ENCODE results near the gene LYPD6B. TPM values are rescaled to one million over a fixed set of nuclear protein-coding genes. Genes with fewer than 3 reads are reported as not detected.

Gene LYPD6B
- total RNA-seq, 1 donor from 2014 or later, result not detected

GRCh38 chr2:149167001-149167780 is 128.7 kb downstream of the LYPD6B start:
- Mint-ChIP-seq H3K9me3 (no peaks in the 10 kb centered on the region), H3K27ac (no peak overlapping the region), H3K4me1 (peaks cover 2% of the 10 kb centered on the region), H3K36me3 (ENCODE audit: low read depth) (no peaks in the 10 kb centered on the region), H3K4me3 (no peak overlapping the region), H3K27me3 (peaks cover 4% of the 10 kb centered on the region)
- intact Hi-C loops (cut with micrococcal nuclease), result no loop called here
- DNase-seq, result peak; percentile 59

- intact Hi-C loops (cut with micrococcal nuclease), result no loop called here
These were observed 129.4 kb downstream of the LYPD6B start for GRCh38 chr2:149167941-149168340.

GRCh38 chr2:149169656-149170055 is 131.2 kb downstream of the LYPD6B start:
- no peaks in the 10 kb centered on the region for H3K36me3 Mint-ChIP-seq (ENCODE audit: low read depth)
- DNase-seq, result no peak
- no peak overlapping the region for H3K4me3 Mint-ChIP-seq
- H3K27ac Mint-ChIP-seq, result no peak overlapping the region
- peaks cover 2% of the 10 kb centered on the region for H3K4me1 Mint-ChIP-seq
- H3K27me3 Mint-ChIP-seq, result no peaks in the 10 kb centered on the region
- H3K9me3 Mint-ChIP-seq, result no peaks in the 10 kb centered on the region
- intact Hi-C loops (cut with micrococcal nuclease), result no loop called here

More at GRCh38 chr2:149167941-149168340, 129.4 kb downstream of the LYPD6B start:
- peaks cover 4% of the 10 kb centered on the region for H3K27me3 Mint-ChIP-seq
- no peaks in the 10 kb centered on the region for H3K9me3 Mint-ChIP-seq
- no peak overlapping the region for H3K4me3 Mint-ChIP-seq
- no peak for DNase-seq
- H3K27ac Mint-ChIP-seq, result no peak overlapping the region
- H3K4me1 Mint-ChIP-seq, result peaks cover 2% of the 10 kb centered on the region
- no peaks in the 10 kb centered on the region for H3K36me3 Mint-ChIP-seq (ENCODE audit: low read depth)

GRCh38 chr2:149170156-149170555 is 131.7 kb downstream of the LYPD6B start:
- no peak for DNase-seq
- Mint-ChIP-seq H3K9me3 (no peaks in the 10 kb centered on the region), H3K36me3 (ENCODE audit: low read depth) (no peaks in the 10 kb centered on the region), H3K4me3 (no peak overlapping the region), H3K4me1 (peaks cover 2% of the 10 kb centered on the region), H3K27ac (no peak overlapping the region), H3K27me3 (no peaks in the 10 kb centered on the region)
- intact Hi-C loops (cut with micrococcal nuclease), result no loop called here

- intact Hi-C loops (cut with micrococcal nuclease), result no loop called here
- Mint-ChIP-seq H3K27ac (no peak overlapping the region), H3K9me3 (no peaks in the 10 kb centered on the region), H3K36me3 (ENCODE audit: low read depth) (no peaks in the 10 kb centered on the region), H3K4me3 (no peak overlapping the region), H3K27me3 (no peaks in the 10 kb centered on the region), H3K4me1 (peaks cover 2% of the 10 kb centered on the region)
- no peak for DNase-seq
These were observed 132.4 kb downstream of the LYPD6B start for GRCh38 chr2:149170911-149171310.

- Mint-ChIP-seq H3K36me3 (ENCODE audit: low read depth) (no peaks in the 10 kb centered on the region), H3K4me1 (no peaks in the 10 kb centered on the region), H3K27ac (no peak overlapping the region), H3K27me3 (no peaks in the 10 kb centered on the region), H3K9me3 (no peaks in the 10 kb centered on the region), H3K4me3 (no peak overlapping the region)
- DNase-seq, result no peak
- intact Hi-C loops (cut with micrococcal nuclease), result no loop called here
These were observed 134.7 kb downstream of the LYPD6B start for GRCh38 chr2:149173220-149173619.

GRCh38 chr2:149175956-149176355 is 137.5 kb downstream of the LYPD6B start:
- Mint-ChIP-seq H3K9me3 (no peaks in the 10 kb centered on the region), H3K36me3 (ENCODE audit: low read depth) (no peaks in the 10 kb centered on the region), H3K27me3 (peaks cover 3% of the 10 kb centered on the region), H3K27ac (no peak overlapping the region), H3K4me1 (no peaks in the 10 kb centered on the region), H3K4me3 (no peak overlapping the region)
- intact Hi-C loops (cut with micrococcal nuclease), result no loop called here
- DNase-seq, result no peak

GRCh38 chr2:149178612-149179011 is 140.1 kb downstream of the LYPD6B start:
- H3K36me3 Mint-ChIP-seq (ENCODE audit: low read depth), result no peaks in the 10 kb centered on the region
- no peak for DNase-seq
- no peak overlapping the region for H3K27ac Mint-ChIP-seq
- H3K4me1 Mint-ChIP-seq, result no peaks in the 10 kb centered on the region
- H3K4me3 Mint-ChIP-seq, result no peak overlapping the region
- intact Hi-C loops (cut with micrococcal nuclease), result no loop called here
- H3K27me3 Mint-ChIP-seq, result peaks cover 3% of the 10 kb centered on the region
- H3K9me3 Mint-ChIP-seq, result no peaks in the 10 kb centered on the region

GRCh38 chr2:149180226-149180875 is 141.9 kb downstream of the LYPD6B start:
- H3K36me3 Mint-ChIP-seq (ENCODE audit: low read depth), result no peaks in the 10 kb centered on the region
- H3K4me1 Mint-ChIP-seq, result no peaks in the 10 kb centered on the region
- intact Hi-C loops (cut with micrococcal nuclease), result no loop called here
- no peaks in the 10 kb centered on the region for H3K9me3 Mint-ChIP-seq
- no peak overlapping the region for H3K4me3 Mint-ChIP-seq
- H3K27ac Mint-ChIP-seq, result no peak overlapping the region
- no peak for DNase-seq
- H3K27me3 Mint-ChIP-seq, result peaks cover 3% of the 10 kb centered on the region

- intact Hi-C loops (cut with micrococcal nuclease), result no loop called here
- Mint-ChIP-seq H3K4me1 (no peaks in the 10 kb centered on the region), H3K27ac (no peak overlapping the region), H3K4me3 (no peak overlapping the region), H3K27me3 (peaks cover 3% of the 10 kb centered on the region), H3K36me3 (ENCODE audit: low read depth) (no peaks in the 10 kb centered on the region), H3K9me3 (no peaks in the 10 kb centered on the region)
- DNase-seq, result no peak
These were observed 144.7 kb downstream of the LYPD6B start for GRCh38 chr2:149183187-149183586.

GRCh38 chr2:149184991-149185390 is 146.5 kb downstream of the LYPD6B start:
- Mint-ChIP-seq H3K27me3 (no peaks in the 10 kb centered on the region), H3K9me3 (no peaks in the 10 kb centered on the region), H3K4me1 (no peaks in the 10 kb centered on the region), H3K27ac (no peak overlapping the region), H3K36me3 (ENCODE audit: low read depth) (no peaks in the 10 kb centered on the region), H3K4me3 (no peak overlapping the region)
- no peak for DNase-seq
- intact Hi-C loops (cut with micrococcal nuclease), result no loop called here

GRCh38 chr2:149185942-149186490 is 147.5 kb downstream of the LYPD6B start:
- intact Hi-C loops (cut with micrococcal nuclease), result no loop called here
- H3K27me3 Mint-ChIP-seq, result no peaks in the 10 kb centered on the region
- H3K9me3 Mint-ChIP-seq, result no peaks in the 10 kb centered on the region
- no peak for DNase-seq
- H3K36me3 Mint-ChIP-seq (ENCODE audit: low read depth), result no peaks in the 10 kb centered on the region
- no peaks in the 10 kb centered on the region for H3K4me1 Mint-ChIP-seq
- no peak overlapping the region for H3K4me3 Mint-ChIP-seq
- no peak overlapping the region for H3K27ac Mint-ChIP-seq

GRCh38 chr2:149187057-149187456 is 148.6 kb downstream of the LYPD6B start:
- Mint-ChIP-seq H3K4me1 (no peaks in the 10 kb centered on the region), H3K27me3 (no peaks in the 10 kb centered on the region), H3K4me3 (no peak overlapping the region), H3K9me3 (no peaks in the 10 kb centered on the region), H3K36me3 (ENCODE audit: low read depth) (no peaks in the 10 kb centered on the region), H3K27ac (no peak overlapping the region)
- intact Hi-C loops (cut with micrococcal nuclease), result no loop called here
- no peak for DNase-seq

- no peak for DNase-seq
- H3K27ac Mint-ChIP-seq, result no peak overlapping the region
- H3K4me3 Mint-ChIP-seq, result no peak overlapping the region
- no peaks in the 10 kb centered on the region for H3K4me1 Mint-ChIP-seq
- H3K36me3 Mint-ChIP-seq (ENCODE audit: low read depth), result no peaks in the 10 kb centered on the region
- H3K27me3 Mint-ChIP-seq, result no peaks in the 10 kb centered on the region
- no peaks in the 10 kb centered on the region for H3K9me3 Mint-ChIP-seq
- intact Hi-C loops (cut with micrococcal nuclease), result no loop called here
These were observed 149.8 kb downstream of the LYPD6B start for GRCh38 chr2:149188291-149188690.
